HepG2 (cell line): Measurements from ENCODE around the gene MSI2. TPM values are rescaled to one million over a fixed set of nuclear protein-coding genes. Genes with fewer than 3 reads are reported as not detected.

Experiments used
- ATAC-seq: fragments of 200-7000 bp; cut with Tn5 transposase; 3 replicates; pipeline ENCODE4 v1.9.1; 2020; ENCODE audit warnings: mild to moderate bottlenecking, moderate library complexity
- BruUV-seq: library from RNA; stranded (reverse); fragments of 400-500 nt; replicated peaks from 2 replicates; lab custom pipeline; 2021; lab: Mats Ljungman, UMichigan
- CTCF ChIA-PET: fragments of 300-600 bp; formaldehyde crosslinking; extraction: SDS; loops from one replicate; lab custom pipeline; 2021; ENCODE audit warnings: low total read pairs, inconsistent platforms, low intra/inter-chr PET ratio; lab: Yijun Ruan, JAX
- POLR2A ChIA-PET: fragments of 350-600 bp; sonication (Branson Sonifier 250); formaldehyde crosslinking; loops from one replicate; lab custom pipeline; 2020; ENCODE audit warnings: antibody characterized with exemption, inconsistent platforms; lab: Yijun Ruan, JAX
- DNase-seq: peaks from one replicate; pipeline ENCODE4 v3.0.0-alpha.2; 2015; ENCODE audit warnings: low spot score
- FAIRE-seq: peaks from 3 replicates; lab custom pipeline; 2011; peaks lifted over from hg19 to GRCh38; lab: Jason Lieb, UNC
- H2AFZ ChIP-seq: one replicate; pipeline ENCODE4 v1.6.1; 2011; ENCODE audit warnings: low read length, inconsistent platforms
- H3K27ac ChIP-seq: fragments of 300-600 bp; 3 replicates; pipeline ENCODE4 v1.8.0; 2011; ENCODE audit warnings: mixed run types, mild to moderate bottlenecking, mixed read lengths, low read length, inconsistent platforms; ENCODE audit not compliant: insufficient read depth; ENCODE audit errors: extremely low read length
- H3K27me3 ChIP-seq, 2 experiments: fragments of 200-600 bp in 1 of 2; 2 replicates in 1 of 2; 3 replicates in 1 of 2; pipeline versions ENCODE4 v1.6.0 to v1.8.0; 2011; ENCODE audit warnings: low read length in 2 of 2, mild to moderate bottlenecking in 2 of 2, moderate library complexity in 2 of 2, inconsistent platforms in 1 of 2; ENCODE audit not compliant: insufficient read depth in 2 of 2, control insufficient read depth in 1 of 2
- H3K36me3 ChIP-seq, 2 experiments: fragments of 200-600 bp in 1 of 2; replicated peaks in 1 of 2; 2 replicates in 1 of 2; 3 replicates in 1 of 2; pipeline versions ENCODE4 v1.5.1 to v1.8.0; 2011; ENCODE audit warnings: low read length in 2 of 2, inconsistent platforms in 1 of 2; ENCODE audit not compliant: insufficient read depth in 2 of 2, control insufficient read depth in 1 of 2
- H3K4me1 ChIP-seq: 2 replicates; pipeline ENCODE4 v1.5.1; 2012; ENCODE audit warnings: low read length, inconsistent platforms; ENCODE audit not compliant: insufficient read depth
- H3K4me2 ChIP-seq: 2 replicates; pipeline ENCODE4 v1.6.0; 2011; ENCODE audit warnings: low read depth, low read length, inconsistent platforms
- H3K4me3 ChIP-seq, 3 experiments: fragments of 200-600 bp in 1 of 3; sonication (generic), shearing (Covaris generic) in 1 of 3; replicated peaks in 1 of 3; 2 replicates each; pipeline ENCODE4 v1.5.1; 2011 to 2016; ENCODE audit warnings: low read length in 3 of 3, inconsistent platforms in 2 of 3, low read depth in 2 of 3, mild to moderate bottlenecking in 2 of 3, control low read depth in 1 of 3, mixed read lengths in 1 of 3; ENCODE audit not compliant: insufficient read depth in 1 of 3
- H3K79me2 ChIP-seq: one replicate; pipeline ENCODE4 v1.6.1; 2011; ENCODE audit warnings: low read length, inconsistent platforms; ENCODE audit not compliant: insufficient read depth
- H3K9ac ChIP-seq: 2 replicates; pipeline ENCODE4 v1.6.0; 2011; ENCODE audit warnings: mild to moderate bottlenecking, low read depth, low read length, inconsistent platforms; ENCODE audit not compliant: insufficient read depth
- H3K9me3 ChIP-seq: 2 replicates; pipeline ENCODE4 v1.5.1; 2012; ENCODE audit warnings: mild to moderate bottlenecking, low read length
- H4K20me1 ChIP-seq: 2 replicates; pipeline ENCODE4 v1.6.0; 2011; ENCODE audit warnings: inconsistent platforms, mild to moderate bottlenecking, low read length, moderate library complexity; ENCODE audit not compliant: insufficient read depth
- MAFF ChIP-seq: IDR thresholded peaks from 2 replicates; pipeline ENCODE4 v1.6.1; 2011; ENCODE audit warnings: low read depth, low read length, improper control_type of control experiment
- MAFK ChIP-seq, 2 experiments: IDR thresholded peaks in 1 of 2; conservative IDR thresholded peaks in 1 of 2; 2 replicates each; pipeline ENCODE4 v1.6.1; 2011; ENCODE audit warnings: improper control_type of control experiment in 2 of 2, low read length in 2 of 2
- POLR2AphosphoS5 ChIP-seq: IDR thresholded peaks from 2 replicates; pipeline ENCODE4 v1.6.1; 2012; ENCODE audit warnings: low read depth, low read length
- ZNF503 ChIP-seq: sonication (generic); formaldehyde crosslinking; IDR thresholded peaks from 2 replicates; pipeline ENCODE4 v1.4.0; 2020; ENCODE audit warnings: missing genetic modification reagents
- ZNF7 ChIP-seq: IDR thresholded peaks from 2 replicates; pipeline ENCODE4 v1.6.1; 2016; ENCODE audit warnings: missing biosample characterization, missing genetic modification reagents
- ZSCAN12 ChIP-seq: sonication (generic); formaldehyde crosslinking; IDR thresholded peaks from 2 replicates; pipeline ENCODE4 v1.9.0; 2021; ENCODE audit warnings: mild to moderate bottlenecking, missing genetic modification reagents
- WGBS: methylation state at CpG from one replicate; pipeline ENCODE4 v1.1.6; 2017; ENCODE audit warnings: low lambda C conversion rate; 5-methylcytosine and 5-hydroxymethylcytosine counted together
- in situ Hi-C: cut with HindIII; loops from 2 replicates; pipeline ENCODE4 v1.10.0; 2017; ENCODE audit warnings: low pct_unique_long_range_greater_than_20kb; ENCODE audit not compliant: extremely low pct_ligation_motif_present
- intact Hi-C: fragments of 100-400 bp; cut with micrococcal nuclease; formaldehyde crosslinking; loops from one replicate; pipeline ENCODE4 v1.10.0; 2022; ENCODE audit not compliant: unreplicated experiment
- polyA plus RNA-seq, 8 experiments: library from polyadenylated mRNA; depleted of rRNA in 3 of 8; stranded (reverse) in 7 of 8; unstranded in 1 of 8; fragments of >200 nt; fragmentation: Illumina TruSeq in 4 of 8; extraction: Trizol in 4 of 8; gene quantifications; 2 replicates each; pipeline versions ENCODE4 v1.2.1 to v1.2.3, GENCODE V29; 2011 to 2016; ENCODE audit warnings: low read depth in 4 of 8, missing spikeins in 1 of 8, mixed read lengths in 1 of 8; ENCODE audit not compliant: insufficient read depth in 1 of 8
- total RNA-seq, 5 experiments: library from RNA; depleted of rRNA; stranded (reverse); fragments of >200 nt; fragmentation: Illumina TruSeq; extraction: Trizol; gene quantifications; 2 replicates each; pipeline ENCODE4 v1.2.3, GENCODE V29; 2016; ENCODE audit warnings: low read depth in 1 of 5

MSI2 gene
- total and polyA plus RNA-seq, 2 of the 13 experiments (the other 11 are each of a cell fraction or from before 2014, with no cell fraction given) = 77.5 to 78.4 TPM

DNA sequence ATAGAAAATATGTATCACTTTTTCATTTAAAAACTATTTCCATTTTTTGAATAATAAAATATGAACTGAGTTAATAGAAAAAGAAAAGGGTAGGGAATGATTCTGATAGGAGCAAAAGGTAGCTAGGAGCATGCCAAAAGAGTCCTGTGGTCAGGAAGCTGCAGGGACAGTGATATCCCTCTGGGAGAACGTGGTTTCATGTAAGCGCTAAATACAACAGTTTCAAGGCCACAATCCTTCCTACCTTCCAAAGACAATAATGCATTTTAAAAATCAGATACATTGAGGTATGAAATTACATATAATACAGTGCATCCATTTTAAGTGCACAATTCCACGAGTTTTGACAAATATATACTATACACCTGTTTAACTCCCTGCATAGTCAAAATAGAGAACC, 432.9 kb downstream of the MSI2 start:
- Histone ChIP-seq H3K79me2 (no peaks in the 10 kb centered on the region), H2AFZ (no peak overlapping the region)
- no peak for DNase-seq
- 10% methylated on average over 3 of the region's 3 CpGs for WGBS
- BruUV-seq = no TSS peak
- POLR2A ChIA-PET = no interaction called here
- no peak for FAIRE-seq
- TF ChIP-seq ZNF7 (CRISPR knock-in tag) = 0 out of 2 replicates have a peak, but pooled peaks have one; percentile 36
- no peak for TF ChIP-seq ZSCAN12 (CRISPR knock-in tag)
- TF ChIP-seq POLR2AphosphoS5 = no peak
- TF ChIP-seq, all 625 proteins: peak for 1
- Histone ChIP-seq H3K27ac (no peak overlapping the region), H3K4me3 (no peak overlapping the region), H3K9ac (no peak overlapping the region), H4K20me1 (no peaks in the 10 kb centered on the region), H3K4me1 (no peaks in the 10 kb centered on the region), H3K36me3 (no peaks in the 10 kb centered on the region), H3K9me3 (peaks cover 9% of the 10 kb centered on the region; the same call in 1 of the 2 replicates), H3K4me2 (no peak overlapping the region), H3K27me3 (no peaks in the 10 kb centered on the region)
- in situ Hi-C loops = no loop called here
- ATAC-seq = peak; percentile 48; the same call in 2 of the 3 replicates
- intact Hi-C loops = no loop called here
- CTCF ChIA-PET = no interaction called here

- Histone ChIP-seq H3K27me3 (no peaks in the 10 kb centered on the region), H4K20me1 (no peaks in the 10 kb centered on the region), H3K4me2 (no peak overlapping the region), H3K4me1 (peaks cover 2% of the 10 kb centered on the region), H3K36me3 (no peaks in the 10 kb centered on the region), H3K27ac (no peak overlapping the region), H3K4me3 (no peak overlapping the region), H2AFZ (no peak overlapping the region), H3K9me3 (peaks cover 9% of the 10 kb centered on the region; the same call in 1 of the 2 replicates), H3K79me2 (no peaks in the 10 kb centered on the region), H3K9ac (no peak overlapping the region)
- FAIRE-seq (no peak), ATAC-seq (no peak), DNase-seq (no peak)
- BruUV-seq = no TSS peak
- in situ Hi-C loops (no loop called here), intact Hi-C loops (no loop called here)
- TF ChIP-seq MAFK (conservative IDR thresholded peaks at IDR 0.05 in 1 of 2, IDR thresholded peaks at IDR 0.05 in 1 of 2; ENCODE audit: low read length in 2 of 2) = peak; percentile 78 to 79
- TF ChIP-seq MAFF = peak; percentile 78
- no peak for TF ChIP-seq ZNF503 (CRISPR knock-in tag)
- 53% methylated on average over 1 of the region's 1 CpG for WGBS
- ChIA-PET POLR2A (interaction anchor here (1.0 kb wide), 1 partner anchor 435 kb away, joined by 3 read pairs; the partner anchor contains the start of gene MSI2), CTCF (no interaction called here)
Observed at GRCh38 chr17:57691939-57692338, 435.6 kb downstream of the MSI2 start.
